Pulmonary artery endothelial cell (primary cell): Measurements from ENCODE around the gene FOXD4L6. TPM values are rescaled to one million over a fixed set of nuclear protein-coding genes. Genes with fewer than 3 reads are reported as not detected.
"Not testable (repeated sequence)": the region's sequence is repeated elsewhere in the genome, so short reads cannot be mapped to it uniquely, and the experiment has no call there.

Source experiments
- DNase-seq: peaks from one replicate; pipeline ENCODE4 v3.0.0-alpha.2; 2011; ENCODE audit warnings: low read depth, low spot score
- total RNA-seq: library from RNA; depleted of rRNA; stranded (reverse); fragments of >200 nt; gene quantifications from 2 replicates; pipeline ENCODE4 v1.2.3, GENCODE V29; 2014

FOXD4L6 gene
- total RNA-seq, 1 donor from 2014 or later = 0.07 TPM

GRCh38 chr9:41100508-41100907 is 28.0 kb downstream of the FOXD4L6 start:
- not testable (repeated sequence) for DNase-seq

- not testable (repeated sequence) for DNase-seq
These were observed 29.7 kb downstream of the FOXD4L6 start for GRCh38 chr9:41098759-41099158.

GRCh38 chr9:41095060-41095459 is 33.4 kb downstream of the FOXD4L6 start:
- DNase-seq = not testable (repeated sequence)

GRCh38 chr9:41094010-41094773 is 34.3 kb downstream of the FOXD4L6 start:
- not testable (repeated sequence) for DNase-seq

GRCh38 chr9:41090922-41091321 is 37.6 kb downstream of the FOXD4L6 start:
- DNase-seq = not testable (repeated sequence)

GRCh38 chr9:41090386-41090785 is 38.1 kb downstream of the FOXD4L6 start:
- DNase-seq = not testable (repeated sequence)

GRCh38 chr9:41088450-41089059 is 39.9 kb downstream of the FOXD4L6 start:
- DNase-seq = not testable (repeated sequence)

- not testable (repeated sequence) for DNase-seq
These were observed 40.6 kb downstream of the FOXD4L6 start for GRCh38 chr9:41087929-41088328.

GRCh38 chr9:41087157-41087780 is 41.2 kb downstream of the FOXD4L6 start:
- DNase-seq = not testable (repeated sequence)

GRCh38 chr9:41086685-41087084 is 41.8 kb downstream of the FOXD4L6 start:
- DNase-seq = not testable (repeated sequence)

- DNase-seq = not testable (repeated sequence)
These were observed 42.3 kb downstream of the FOXD4L6 start for GRCh38 chr9:41086215-41086614.

GRCh38 chr9:41082358-41082757 is 46.1 kb downstream of the FOXD4L6 start:
- DNase-seq = not testable (repeated sequence)

- DNase-seq = not testable (repeated sequence)
These were observed 49.0 kb downstream of the FOXD4L6 start for GRCh38 chr9:41079464-41079863.

- DNase-seq = not testable (repeated sequence)
These were observed 50.9 kb downstream of the FOXD4L6 start for GRCh38 chr9:41077586-41077985.

Other genes starting within 250 kb of the FOXD4L6 start
- 14.7 and 20.4 TPM in 2 replicates for gene ZNG1F, start 60.6 kb upstream of the FOXD4L6 start, total RNA-seq